Suprapubic skin (tissue), 4 donors: ENCODE data around the gene ATP12A. TPM values are rescaled to one million over a fixed set of nuclear protein-coding genes. Genes with fewer than 3 reads are reported as not detected.

Source experiments
- DNase-seq, 2 donors: peaks; one replicate each; pipeline ENCODE4 v3.0.0-alpha.2; 2019; ENCODE audit warnings: low spot score in 2 of 2
- H3K27ac ChIP-seq: fragments of 200-600 bp; sonication (generic); one replicate; pipeline ENCODE4 v1.5.1; 2019
- H3K27me3 ChIP-seq: fragments of 200-600 bp; sonication (generic); one replicate; pipeline ENCODE4 v1.5.1; 2019
- H3K36me3 ChIP-seq: fragments of 200-600 bp; sonication (generic); one replicate; pipeline ENCODE4 v1.5.1; 2019
- H3K4me1 ChIP-seq: fragments of 200-600 bp; sonication (generic); one replicate; pipeline ENCODE4 v1.5.1; 2019
- H3K4me3 ChIP-seq: fragments of 200-600 bp; sonication (generic); one replicate; pipeline ENCODE4 v1.5.1; 2019; ENCODE audit warnings: mild to moderate bottlenecking
- H3K9me3 ChIP-seq: fragments of 200-600 bp; sonication (generic); one replicate; pipeline ENCODE4 v1.5.1; 2019
- CTCF ChIP-seq, 2 donors: fragments of 200-600 bp in 1 of 2; fragments of 450-650 bp in 1 of 2; sonication (generic) in 1 of 2; IDR thresholded peaks; one replicate each; pipeline ENCODE4 v1.5.1; 2016 to 2019; ENCODE audit warnings: antibody characterized with exemption in 2 of 2, mild to moderate bottlenecking in 1 of 2, moderate library complexity in 1 of 2
- EP300 ChIP-seq: sonication (generic); formaldehyde crosslinking; IDR thresholded peaks from one replicate; pipeline ENCODE4 v1.6.1; 2017; ENCODE audit warnings: antibody characterized with exemption
- POLR2A ChIP-seq, 2 donors: fragments of 450-650 bp; IDR thresholded peaks; one replicate each; pipeline ENCODE4 v1.6.1; 2017; ENCODE audit warnings: antibody characterized with exemption in 2 of 2, mild to moderate bottlenecking in 2 of 2, moderate library complexity in 2 of 2
- POLR2AphosphoS5 ChIP-seq, 3 donors: sonication (generic); formaldehyde crosslinking; IDR thresholded peaks; one replicate each; pipeline ENCODE4 v1.6.1; 2017; ENCODE audit warnings: antibody characterized with exemption in 3 of 3
- WGBS: methylation state at CpG from one replicate; pipeline ENCODE4 v1.1.5; 2018; 5-methylcytosine and 5-hydroxymethylcytosine counted together
- total RNA-seq, 4 donors: library from RNA; depleted of rRNA; stranded (reverse); fragments of >200 nt; gene quantifications; one replicate each; pipeline ENCODE4 v1.1.0, GENCODE V29; 2016

ATP12A gene
- total RNA-seq, 4 donors from 2014 or later: 0.24 to 21.6 (median 5.6) TPM

DNA sequence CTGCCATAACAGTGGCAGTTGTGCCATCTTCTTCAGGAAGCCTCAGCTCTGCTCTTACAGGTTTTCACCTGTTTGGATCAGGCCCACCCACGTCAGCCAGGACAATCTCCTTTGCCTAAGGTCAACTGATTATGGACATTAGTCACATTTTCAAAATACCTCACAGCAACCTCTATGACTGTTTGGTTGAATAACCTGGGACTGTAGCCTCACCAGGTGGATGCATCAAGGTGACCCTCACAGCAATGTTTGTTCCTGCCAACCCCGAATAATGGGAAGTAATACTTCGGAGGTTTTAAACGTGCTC lies 17.2 kb upstream of the ATP12A start:
- no peak for DNase-seq
- TF ChIP-seq POLR2A (IDR thresholded peaks at IDR 0.05) (no peak), EP300 (no peak), POLR2AphosphoS5 (IDR thresholded peaks at IDR 0.05) (no peak), CTCF (IDR thresholded peaks at IDR 0.05) (no peak)
- Histone ChIP-seq H3K27ac (no peak overlapping the region), H3K27me3 (no peaks in the 10 kb centered on the region), H3K4me1 (no peaks in the 10 kb centered on the region), H3K4me3 (no peak overlapping the region), H3K9me3 (no peaks in the 10 kb centered on the region), H3K36me3 (no peaks in the 10 kb centered on the region)
- WGBS: 87% methylated on average over 4 of the region's 4 CpGs

DNA sequence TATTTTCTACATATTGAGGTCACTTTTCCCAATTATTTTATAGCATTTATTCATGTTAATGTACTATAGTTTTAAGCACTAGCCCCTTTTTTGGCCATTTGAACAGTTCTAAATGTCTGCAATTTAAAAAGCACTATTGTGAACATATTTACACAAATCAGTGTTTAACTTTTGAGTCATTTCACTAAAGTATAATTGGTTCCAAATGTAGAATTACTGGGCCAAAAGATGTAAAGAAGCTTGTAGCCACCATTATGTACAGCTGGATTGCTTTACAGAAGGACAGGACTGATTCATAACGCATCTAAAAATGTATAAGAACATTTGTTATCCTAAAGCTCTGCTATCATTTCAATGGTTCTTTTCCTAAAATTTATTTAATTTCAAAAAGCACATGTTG lies 16.6 kb upstream of the ATP12A start:
- no peak for DNase-seq
- no peak overlapping the region for H3K27ac ChIP-seq
- H3K4me3 ChIP-seq: no peak overlapping the region
- H3K9me3 ChIP-seq: no peaks in the 10 kb centered on the region
- TF ChIP-seq CTCF (IDR thresholded peaks at IDR 0.05): no peak
- TF ChIP-seq EP300: no peak
- TF ChIP-seq POLR2A (IDR thresholded peaks at IDR 0.05): no peak
- TF ChIP-seq POLR2AphosphoS5 (IDR thresholded peaks at IDR 0.05): no peak
- 69% methylated on average over 1 of the region's 1 CpG for WGBS
- H3K36me3 ChIP-seq: no peaks in the 10 kb centered on the region
- H3K27me3 ChIP-seq: no peaks in the 10 kb centered on the region
- H3K4me1 ChIP-seq: no peaks in the 10 kb centered on the region

- TF ChIP-seq EP300 (no peak), CTCF (IDR thresholded peaks at IDR 0.05) (no peak), POLR2A (IDR thresholded peaks at IDR 0.05) (no peak), POLR2AphosphoS5 (IDR thresholded peaks at IDR 0.05) (no peak)
- Histone ChIP-seq H3K27me3 (no peaks in the 10 kb centered on the region), H3K36me3 (no peaks in the 10 kb centered on the region), H3K4me3 (no peak overlapping the region), H3K27ac (no peak overlapping the region), H3K9me3 (no peaks in the 10 kb centered on the region), H3K4me1 (no peaks in the 10 kb centered on the region)
- DNase-seq: no peak
- 74% methylated on average over 5 of the region's 5 CpGs for WGBS
Measured at GRCh38 chr13:24664726-24665409, 15.3 kb upstream of the ATP12A start.

GRCh38 chr13:24668511-24668910 lies 11.7 kb upstream of the ATP12A start:
- Histone ChIP-seq H3K36me3 (no peaks in the 10 kb centered on the region), H3K27ac (no peak overlapping the region), H3K4me3 (no peak overlapping the region), H3K4me1 (peaks cover 10% of the 10 kb centered on the region), H3K9me3 (no peaks in the 10 kb centered on the region), H3K27me3 (no peaks in the 10 kb centered on the region)
- WGBS: 93% methylated on average over 2 of the region's 4 CpGs
- DNase-seq: no peak
- no peak for TF ChIP-seq POLR2A (IDR thresholded peaks at IDR 0.05)
- TF ChIP-seq EP300: no peak
- TF ChIP-seq CTCF (IDR thresholded peaks at IDR 0.05): no peak
- TF ChIP-seq POLR2AphosphoS5 (IDR thresholded peaks at IDR 0.05): no peak

- Histone ChIP-seq H3K27ac (no peak overlapping the region), H3K36me3 (no peaks in the 10 kb centered on the region), H3K9me3 (no peaks in the 10 kb centered on the region), H3K4me1 (peaks cover 10% of the 10 kb centered on the region), H3K27me3 (no peaks in the 10 kb centered on the region), H3K4me3 (no peak overlapping the region)
- whole genome bisulfite sequencing: 79% methylated on average over 5 of the region's 5 CpGs
- TF ChIP-seq CTCF (IDR thresholded peaks at IDR 0.05) (no peak), POLR2A (IDR thresholded peaks at IDR 0.05) (no peak), EP300 (no peak), POLR2AphosphoS5 (IDR thresholded peaks at IDR 0.05) (no peak)
- DNase-seq: peak in 1 of 2 donors; percentile 54
Measured at GRCh38 chr13:24668955-24669582, 11.1 kb upstream of the ATP12A start.
